ENCODE measurements around the gene CDH2.

The CDH2 gene

GRCh38 chr18:28074076-28074475, 102.9 kb downstream of the CDH2 start:
- peaks cover 2% of the 10 kb centered on the region for H3K79me2 ChIP-seq
- no peak overlapping the region for H3K9ac ChIP-seq
- no peak overlapping the region for H3K4me2 ChIP-seq (ENCODE audit: low read length)
- no peak overlapping the region for H3K27ac ChIP-seq
- no peaks in the 10 kb centered on the region for H3K27me3 ChIP-seq (ENCODE audit: control insufficient read depth, insufficient read depth, low read length)
- H3K4me1 ChIP-seq, result peaks cover 28% of the 10 kb centered on the region
- H3K4me3 ChIP-seq (ENCODE audit: low read depth, low read length), result no peak overlapping the region
- no peak for TF ChIP-seq CTCF (IDR thresholded peaks at IDR 0.05)
- H2AFZ ChIP-seq, result no peak overlapping the region
- no peaks in the 10 kb centered on the region for H3K36me3 ChIP-seq (ENCODE audit: control insufficient read depth, insufficient read depth, low read length)
- no peaks in the 10 kb centered on the region for H3K9me3 ChIP-seq (ENCODE audit: control insufficient read depth, low read length)

GRCh38 chr18:28073658-28074057, 103.3 kb downstream of the CDH2 start:
- H3K79me2 ChIP-seq, result peaks cover 2% of the 10 kb centered on the region
- no peak overlapping the region for H2AFZ ChIP-seq
- peaks cover 28% of the 10 kb centered on the region for H3K4me1 ChIP-seq
- no peaks in the 10 kb centered on the region for H3K9me3 ChIP-seq (ENCODE audit: control insufficient read depth, low read length)
- no peak for TF ChIP-seq CTCF (IDR thresholded peaks at IDR 0.05)
- H3K27ac ChIP-seq, result no peak overlapping the region
- no peak overlapping the region for H3K4me3 ChIP-seq (ENCODE audit: low read depth, low read length)
- H3K9ac ChIP-seq, result no peak overlapping the region
- no peaks in the 10 kb centered on the region for H3K27me3 ChIP-seq (ENCODE audit: control insufficient read depth, insufficient read depth, low read length)
- no peaks in the 10 kb centered on the region for H3K36me3 ChIP-seq (ENCODE audit: control insufficient read depth, insufficient read depth, low read length)
- H3K4me2 ChIP-seq (ENCODE audit: low read length), result no peak overlapping the region

GRCh38 chr18:28071199-28071598, 105.7 kb downstream of the CDH2 start:
- peaks cover 2% of the 10 kb centered on the region for H3K79me2 ChIP-seq
- H3K4me1 ChIP-seq, result peaks cover 26% of the 10 kb centered on the region
- no peak overlapping the region for H3K9ac ChIP-seq
- no peak overlapping the region for H3K4me2 ChIP-seq (ENCODE audit: low read length)
- no peak overlapping the region for H3K4me3 ChIP-seq (ENCODE audit: low read depth, low read length)
- TF ChIP-seq CTCF (IDR thresholded peaks at IDR 0.05), result no peak
- H3K27me3 ChIP-seq (ENCODE audit: control insufficient read depth, insufficient read depth, low read length), result no peaks in the 10 kb centered on the region
- no peaks in the 10 kb centered on the region for H3K9me3 ChIP-seq (ENCODE audit: control insufficient read depth, low read length)
- H3K36me3 ChIP-seq (ENCODE audit: control insufficient read depth, insufficient read depth, low read length), result no peaks in the 10 kb centered on the region
- peak overlapping the region; percentile 50 for H3K27ac ChIP-seq
- peak overlapping the region; percentile 12 for H2AFZ ChIP-seq

- Histone ChIP-seq H3K27me3 (ENCODE audit: control insufficient read depth, insufficient read depth, low read length) (no peaks in the 10 kb centered on the region), H3K9me3 (ENCODE audit: control insufficient read depth, low read length) (no peaks in the 10 kb centered on the region), H3K4me3 (ENCODE audit: low read depth, low read length) (no peak overlapping the region), H3K4me1 (peaks cover 29% of the 10 kb centered on the region), H3K36me3 (ENCODE audit: control insufficient read depth, insufficient read depth, low read length) (no peaks in the 10 kb centered on the region), H3K4me2 (ENCODE audit: low read length) (no peak overlapping the region), H3K79me2 (no peaks in the 10 kb centered on the region), H2AFZ (no peak overlapping the region), H3K9ac (no peak overlapping the region), H3K27ac (no peak overlapping the region)
- TF ChIP-seq CTCF (IDR thresholded peaks at IDR 0.05), result no peak
These were observed 108.7 kb downstream of the CDH2 start for GRCh38 chr18:28068207-28068606.

GRCh38 chr18:28067346-28067745, 109.6 kb downstream of the CDH2 start:
- peaks cover 29% of the 10 kb centered on the region for H3K4me1 ChIP-seq
- H3K27ac ChIP-seq, result no peak overlapping the region
- peaks cover 2% of the 10 kb centered on the region for H3K79me2 ChIP-seq
- no peak overlapping the region for H3K4me2 ChIP-seq (ENCODE audit: low read length)
- H3K27me3 ChIP-seq (ENCODE audit: control insufficient read depth, insufficient read depth, low read length), result no peaks in the 10 kb centered on the region
- no peak overlapping the region for H3K9ac ChIP-seq
- no peaks in the 10 kb centered on the region for H3K9me3 ChIP-seq (ENCODE audit: control insufficient read depth, low read length)
- no peak overlapping the region for H3K4me3 ChIP-seq (ENCODE audit: low read depth, low read length)
- no peak overlapping the region for H2AFZ ChIP-seq
- TF ChIP-seq CTCF (IDR thresholded peaks at IDR 0.05), result no peak
- H3K36me3 ChIP-seq (ENCODE audit: control insufficient read depth, insufficient read depth, low read length), result no peaks in the 10 kb centered on the region

Measured in parathyroid adenoma (tissue), 2 donors.